ENCODE measurements around the gene ZNF775. TPM values are rescaled to one million over a fixed set of nuclear protein-coding genes. Genes with fewer than 3 reads are reported as not detected.

The ZNF775 gene
- total and polyA plus RNA-seq, 2 donors: 6.6 to 7.6 TPM

- no peaks in the 10 kb centered on the region for H3K27me3 ChIP-seq (ENCODE audit: control insufficient read depth in 2 of 2, insufficient read depth in 1 of 2, low read length in 1 of 2)
- WGBS: 78% methylated on average over 11 of the region's 11 CpGs
- no peak for DNase-seq (ENCODE audit: low read depth in 6 of 9, low spot score in 9 of 9)
- H3K4me1 ChIP-seq (ENCODE audit: control insufficient read depth in 2 of 2, insufficient read depth in 2 of 2, low read length in 2 of 2): peaks cover 7 to 23% of the 10 kb centered on the region in 2 donors
- H3K9me3 ChIP-seq (ENCODE audit: control insufficient read depth in 2 of 2, insufficient read depth in 1 of 2, low read length in 1 of 2): peaks cover 0 to 3% of the 10 kb centered on the region in 2 donors
- H3K4me3 ChIP-seq (ENCODE audit: low read length in 2 of 2): no peak overlapping the region
- H3K27ac ChIP-seq (ENCODE audit: low read depth in 1 of 2, low read length in 1 of 2): no peak overlapping the region
- peaks cover 26 to 36% of the 10 kb centered on the region in 2 donors for H3K36me3 ChIP-seq (ENCODE audit: control insufficient read depth in 2 of 2, insufficient read depth in 2 of 2, low read length in 1 of 2)
Observed at GRCh38 chr7:150400008-150400787, 21.1 kb downstream of the ZNF775 start.

- Histone ChIP-seq H3K4me1 (ENCODE audit: control insufficient read depth in 2 of 2, insufficient read depth in 2 of 2, low read length in 2 of 2) (peaks cover 5 to 21% of the 10 kb centered on the region in 2 donors), H3K27me3 (ENCODE audit: control insufficient read depth in 2 of 2, insufficient read depth in 1 of 2, low read length in 1 of 2) (no peaks in the 10 kb centered on the region), H3K36me3 (ENCODE audit: control insufficient read depth in 2 of 2, insufficient read depth in 2 of 2, low read length in 1 of 2) (peaks cover 21 to 36% of the 10 kb centered on the region in 2 donors), H3K4me3 (ENCODE audit: low read length in 2 of 2) (no peak overlapping the region), H3K9me3 (ENCODE audit: control insufficient read depth in 2 of 2, insufficient read depth in 1 of 2, low read length in 1 of 2) (peaks cover 0 to 3% of the 10 kb centered on the region in 2 donors), H3K27ac (ENCODE audit: low read depth in 1 of 2, low read length in 1 of 2) (no peak overlapping the region)
- WGBS: 95% methylated on average over 15 of the region's 15 CpGs
- DNase-seq (ENCODE audit: low read depth in 6 of 9, low spot score in 9 of 9): no peak
Observed at GRCh38 chr7:150400788-150401423, 21.8 kb downstream of the ZNF775 start.

- H3K9me3 ChIP-seq (ENCODE audit: control insufficient read depth in 2 of 2, insufficient read depth in 1 of 2, low read length in 1 of 2): peaks cover 0 to 3% of the 10 kb centered on the region in 2 donors
- WGBS: 94% methylated on average over 1 of the region's 1 CpG
Observed at GRCh38 chr7:150401424-150401790, 22.3 kb downstream of the ZNF775 start.

DNA sequence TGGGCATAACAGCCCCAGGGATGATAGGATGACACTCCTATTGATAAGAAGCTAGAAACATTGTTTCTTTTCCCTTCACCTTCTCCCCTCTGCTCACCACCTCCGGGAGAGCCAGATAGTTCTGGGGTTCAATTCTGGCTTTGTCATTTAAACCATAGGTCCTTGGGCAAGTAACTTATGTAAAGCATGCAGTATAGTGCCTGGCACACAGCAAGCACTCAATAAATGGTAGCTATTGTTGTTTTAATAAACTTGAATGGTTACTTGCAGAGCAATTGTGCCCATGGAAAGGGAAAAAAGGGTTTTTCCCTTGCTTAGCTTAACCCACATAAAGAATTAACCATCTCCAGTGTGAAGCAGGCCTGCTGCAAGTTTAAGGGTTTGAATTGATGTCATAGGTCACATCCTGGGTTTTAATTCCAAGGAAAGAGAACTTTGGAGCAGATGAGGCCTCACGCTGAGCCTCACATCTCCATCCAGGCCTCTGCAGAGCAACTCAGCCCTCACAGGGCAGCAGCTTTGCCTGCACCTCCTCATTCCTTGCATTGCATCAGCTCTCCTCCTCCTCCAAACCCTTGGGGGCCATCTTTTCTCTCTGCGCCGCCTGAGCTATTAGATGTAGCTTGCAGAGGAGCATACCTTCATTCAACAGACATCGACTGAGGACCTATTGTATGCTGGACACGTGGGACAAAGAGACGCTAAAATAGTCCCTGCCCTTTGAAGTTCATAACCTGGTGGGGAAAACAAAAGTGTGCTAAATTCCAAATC, 22.9 kb downstream of the ZNF775 start:
- Histone ChIP-seq H3K4me1 (ENCODE audit: control insufficient read depth in 2 of 2, insufficient read depth in 2 of 2, low read length in 2 of 2) (peaks cover 13 to 32% of the 10 kb centered on the region in 2 donors), H3K36me3 (ENCODE audit: control insufficient read depth in 2 of 2, insufficient read depth in 2 of 2, low read length in 1 of 2) (peaks cover 14 to 28% of the 10 kb centered on the region in 2 donors), H3K4me3 (ENCODE audit: low read length in 2 of 2) (no peak overlapping the region), H3K27ac (ENCODE audit: low read depth in 1 of 2, low read length in 1 of 2) (no peak overlapping the region), H3K27me3 (ENCODE audit: control insufficient read depth in 2 of 2, insufficient read depth in 1 of 2, low read length in 1 of 2) (no peaks in the 10 kb centered on the region), H3K9me3 (ENCODE audit: control insufficient read depth in 2 of 2, insufficient read depth in 1 of 2, low read length in 1 of 2) (peaks cover 0 to 3% of the 10 kb centered on the region in 2 donors)
- no peak for DNase-seq (ENCODE audit: low read depth in 6 of 9, low spot score in 9 of 9)
- 97% methylated on average over 7 of the region's 7 CpGs for WGBS

More at GRCh38 chr7:150401424-150401790, 22.3 kb downstream of the ZNF775 start:
- Histone ChIP-seq H3K27ac (ENCODE audit: low read depth in 1 of 2, low read length in 1 of 2) (no peak overlapping the region), H3K36me3 (ENCODE audit: control insufficient read depth in 2 of 2, insufficient read depth in 2 of 2, low read length in 1 of 2) (peaks cover 17 to 34% of the 10 kb centered on the region in 2 donors), H3K4me1 (ENCODE audit: control insufficient read depth in 2 of 2, insufficient read depth in 2 of 2, low read length in 2 of 2) (peaks cover 10 to 26% of the 10 kb centered on the region in 2 donors), H3K27me3 (ENCODE audit: control insufficient read depth in 2 of 2, insufficient read depth in 1 of 2, low read length in 1 of 2) (no peaks in the 10 kb centered on the region), H3K4me3 (ENCODE audit: low read length in 2 of 2) (no peak overlapping the region)
- DNase-seq (ENCODE audit: low read depth in 6 of 9, low spot score in 9 of 9): no peak

DNA sequence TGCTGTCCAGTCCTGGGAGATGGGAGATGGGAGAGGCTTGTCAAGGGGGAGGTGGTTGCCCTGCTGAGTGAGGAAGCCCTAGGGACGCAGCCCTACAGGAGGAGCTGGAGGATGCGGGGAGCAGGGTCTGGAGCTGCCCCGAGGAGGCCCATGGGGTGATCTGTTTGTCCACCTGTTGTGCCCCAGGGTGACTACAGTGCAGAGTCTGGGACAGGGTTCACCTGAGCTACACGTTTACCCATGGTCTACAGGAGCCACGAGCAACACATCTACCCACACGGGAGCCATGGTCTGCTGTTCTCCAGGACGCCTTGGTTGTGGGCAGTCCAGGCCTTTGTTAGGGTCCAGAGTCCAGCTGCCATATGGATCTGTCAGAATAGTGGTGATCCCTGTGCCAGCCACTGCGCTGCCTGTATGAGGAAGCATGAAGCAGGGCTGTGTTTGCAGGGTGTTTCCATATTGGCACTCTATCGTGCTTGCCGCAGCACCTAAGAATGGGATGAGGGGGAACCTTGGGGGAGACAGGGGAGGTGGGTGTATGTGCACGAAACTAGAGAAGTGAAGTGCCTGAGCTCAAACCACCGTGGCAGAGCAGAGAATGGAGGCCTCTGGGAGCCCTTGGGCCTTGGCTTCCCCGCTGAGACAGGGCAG, 23.7 kb downstream of the ZNF775 start:
- Histone ChIP-seq H3K4me1 (ENCODE audit: control insufficient read depth in 2 of 2, insufficient read depth in 2 of 2, low read length in 2 of 2) (peaks cover 15 to 39% of the 10 kb centered on the region in 2 donors), H3K27me3 (ENCODE audit: control insufficient read depth in 2 of 2, insufficient read depth in 1 of 2, low read length in 1 of 2) (no peaks in the 10 kb centered on the region), H3K27ac (ENCODE audit: low read depth in 1 of 2, low read length in 1 of 2) (no peak overlapping the region), H3K9me3 (ENCODE audit: control insufficient read depth in 2 of 2, insufficient read depth in 1 of 2, low read length in 1 of 2) (peaks cover 0 to 3% of the 10 kb centered on the region in 2 donors), H3K4me3 (ENCODE audit: low read length in 2 of 2) (no peak overlapping the region), H3K36me3 (ENCODE audit: control insufficient read depth in 2 of 2, insufficient read depth in 2 of 2, low read length in 1 of 2) (peaks cover 14 to 23% of the 10 kb centered on the region in 2 donors)
- WGBS: 96% methylated on average over 13 of the region's 13 CpGs
- no peak for DNase-seq (ENCODE audit: low read depth in 6 of 9, low spot score in 9 of 9)

GRCh38 chr7:150403376-150404171, 24.4 kb downstream of the ZNF775 start:
- 87% methylated on average over 13 of the region's 13 CpGs for WGBS
- Histone ChIP-seq H3K4me1 (ENCODE audit: control insufficient read depth in 2 of 2, insufficient read depth in 2 of 2, low read length in 2 of 2) (peaks cover 15 to 45% of the 10 kb centered on the region in 2 donors), H3K4me3 (ENCODE audit: low read length in 2 of 2) (no peak overlapping the region), H3K36me3 (ENCODE audit: control insufficient read depth in 2 of 2, insufficient read depth in 2 of 2, low read length in 1 of 2) (peaks cover 12 to 23% of the 10 kb centered on the region in 2 donors), H3K9me3 (ENCODE audit: control insufficient read depth in 2 of 2, insufficient read depth in 1 of 2, low read length in 1 of 2) (peaks cover 0 to 3% of the 10 kb centered on the region in 2 donors), H3K27me3 (ENCODE audit: control insufficient read depth in 2 of 2, insufficient read depth in 1 of 2, low read length in 1 of 2) (no peaks in the 10 kb centered on the region), H3K27ac (ENCODE audit: low read depth in 1 of 2, low read length in 1 of 2) (peak overlapping the region in 1 of 2 donors; percentile 93)
- no peak for DNase-seq (ENCODE audit: low read depth in 6 of 9, low spot score in 9 of 9)

DNA sequence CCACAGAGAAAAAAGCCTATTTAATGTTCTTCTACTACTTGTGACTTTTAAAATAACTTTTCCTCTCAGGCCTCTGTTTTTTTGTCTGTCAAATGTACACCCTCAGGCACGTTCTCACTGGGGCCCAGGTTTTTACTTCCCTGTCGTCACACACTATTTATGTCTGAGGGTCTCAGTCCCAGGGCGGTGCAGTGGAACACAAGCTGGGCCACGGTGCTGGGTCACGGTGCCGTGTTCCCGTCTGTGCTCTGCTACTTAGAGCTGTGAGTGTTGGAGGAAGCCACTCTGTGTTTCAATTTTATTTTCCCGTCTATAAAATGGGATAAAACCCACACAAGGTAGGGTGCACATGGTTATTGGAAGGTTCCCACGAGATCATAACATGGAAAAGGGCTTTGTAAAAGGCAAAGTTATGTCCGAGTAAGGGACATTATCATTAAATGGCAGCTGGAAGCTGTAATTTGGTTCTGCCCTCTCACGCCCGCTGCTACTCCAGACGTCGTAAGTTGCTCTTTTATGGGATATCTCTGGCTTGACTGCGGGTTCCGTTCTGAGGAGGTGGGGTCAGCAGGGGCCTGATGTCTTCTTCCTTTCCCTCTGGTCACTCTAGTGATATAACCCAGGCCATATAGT, 25.2 kb downstream of the ZNF775 start:
- Histone ChIP-seq H3K4me3 (ENCODE audit: low read length in 2 of 2) (peak overlapping the region; percentile 70 to 74), H3K9me3 (ENCODE audit: control insufficient read depth in 2 of 2, insufficient read depth in 1 of 2, low read length in 1 of 2) (peaks cover 0 to 3% of the 10 kb centered on the region in 2 donors), H3K4me1 (ENCODE audit: control insufficient read depth in 2 of 2, insufficient read depth in 2 of 2, low read length in 2 of 2) (peaks cover 15 to 53% of the 10 kb centered on the region in 2 donors), H3K36me3 (ENCODE audit: control insufficient read depth in 2 of 2, insufficient read depth in 2 of 2, low read length in 1 of 2) (peaks cover 8 to 18% of the 10 kb centered on the region in 2 donors), H3K27me3 (ENCODE audit: control insufficient read depth in 2 of 2, insufficient read depth in 1 of 2, low read length in 1 of 2) (no peaks in the 10 kb centered on the region), H3K27ac (ENCODE audit: low read depth in 1 of 2, low read length in 1 of 2) (peak overlapping the region; percentile 92 to 93)
- DNase-seq (ENCODE audit: low read depth in 6 of 9, low spot score in 9 of 9): peak in 1 of 9 donors; percentile 47
- 35% methylated on average over 16 of the region's 16 CpGs for whole genome bisulfite sequencing

Measured in thymus (tissue), 11 donors.